ENCODE measurements around the gene SLC4A8.

Gene SLC4A8

DNA sequence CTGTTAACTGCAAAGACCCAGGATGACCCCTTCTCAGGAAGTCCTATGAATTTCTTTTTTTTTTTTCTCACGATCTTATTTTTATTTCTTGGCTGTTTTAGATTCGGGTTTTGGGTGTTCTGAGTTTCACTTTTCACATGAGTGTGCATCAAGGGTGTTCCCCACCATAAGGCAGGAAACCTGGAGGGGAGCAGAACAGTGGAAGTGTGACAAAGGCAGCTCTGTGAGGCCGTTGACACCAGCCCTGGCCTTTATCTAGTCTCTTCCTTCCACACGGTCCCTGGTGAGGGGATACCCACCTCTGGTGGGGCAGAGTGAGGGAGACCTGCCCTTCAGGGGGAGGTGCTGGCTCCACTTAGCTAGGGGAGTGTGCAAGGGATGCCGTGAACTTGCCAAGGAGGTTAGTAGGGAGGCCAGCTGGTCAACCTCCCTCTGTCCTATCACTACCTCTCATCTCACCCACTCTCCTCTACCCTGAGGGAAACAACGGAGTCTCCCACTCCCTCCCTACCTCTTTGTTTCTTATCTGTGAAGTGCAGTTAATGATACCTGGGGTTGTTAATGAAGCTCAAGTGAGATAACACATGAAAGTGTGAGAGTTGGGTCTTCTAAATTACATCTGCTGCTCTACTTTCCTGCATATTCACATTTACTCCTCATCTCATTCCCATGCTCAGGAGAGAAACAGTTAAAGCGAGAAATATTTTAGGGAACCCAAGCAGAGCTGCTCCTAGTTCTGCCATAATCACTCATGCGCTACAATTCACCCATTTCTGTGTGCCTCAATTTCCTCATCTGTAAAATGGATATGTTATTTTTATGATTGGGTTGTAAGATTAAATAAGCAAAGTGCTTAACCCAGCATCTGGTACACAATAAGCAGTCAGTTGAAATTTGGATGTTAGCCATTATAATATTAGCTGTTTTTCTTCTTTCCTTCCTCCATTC, 29.1 kb upstream of the SLC4A8 start:
- DNase-seq, result peak; percentile 55
- ATAC-seq, result peak; percentile 65

DNA sequence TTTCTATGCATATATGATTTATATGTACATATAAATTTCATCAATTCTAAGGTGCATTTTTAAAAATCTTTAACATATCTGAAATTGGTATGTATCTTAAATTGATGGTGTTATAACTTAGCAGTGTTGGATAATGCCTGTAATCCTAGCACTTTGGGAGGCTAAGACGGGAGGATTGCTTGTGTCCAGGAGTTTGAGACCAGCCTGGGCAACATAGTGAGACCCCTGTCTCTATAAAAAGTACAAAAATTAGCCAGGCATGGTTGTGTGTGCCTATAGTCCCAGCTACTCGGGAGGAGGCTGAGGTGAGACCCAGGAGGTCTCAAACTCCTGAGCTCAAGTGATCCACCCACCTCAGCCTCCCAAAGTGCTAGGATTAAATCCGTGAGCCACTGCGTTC, 27.0 kb upstream of the SLC4A8 start:
- ATAC-seq, result no peak
- no peak for DNase-seq

DNA sequence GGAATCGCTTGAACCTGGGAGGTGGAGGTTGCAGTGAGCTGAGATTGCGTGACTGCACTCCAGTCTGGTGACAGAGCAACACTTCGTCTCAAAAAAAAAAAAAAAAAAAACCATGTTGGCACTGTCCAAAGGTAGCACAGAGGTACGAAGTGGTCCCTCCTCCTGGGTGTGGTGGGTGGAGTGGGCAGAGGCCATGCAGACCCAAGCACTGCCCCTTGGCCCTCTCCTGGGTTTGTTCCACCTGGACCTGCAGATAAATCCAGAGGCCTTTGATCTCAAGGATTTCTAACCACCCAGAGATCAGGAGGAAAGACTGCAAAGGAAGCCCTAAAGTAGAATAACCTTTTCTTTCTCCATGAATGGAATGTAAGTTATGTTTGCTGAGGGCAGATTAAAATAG, 24.7 kb upstream of the SLC4A8 start:
- no peak for ATAC-seq
- DNase-seq, result no peak

DNA sequence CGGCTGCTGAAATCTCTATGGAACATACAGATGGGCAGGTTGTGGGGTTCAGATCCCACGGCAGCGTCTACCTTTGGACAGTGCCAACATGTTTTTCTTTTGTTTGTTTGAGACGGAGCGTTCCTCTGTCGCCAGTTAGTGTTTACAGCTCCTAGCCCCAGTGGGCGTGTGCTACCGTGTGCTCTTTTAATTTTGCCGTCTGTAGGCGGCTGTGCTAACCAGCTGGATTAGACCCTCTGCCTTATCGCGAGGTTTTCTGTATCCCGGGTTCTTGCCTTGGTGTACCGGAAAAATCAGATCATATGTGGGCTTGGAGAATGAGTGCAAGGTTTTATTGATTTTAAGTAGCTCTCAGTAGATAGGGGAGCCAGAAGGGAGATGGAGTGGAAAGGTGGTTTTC, 23.6 kb upstream of the SLC4A8 start:
- ATAC-seq, result no peak
- DNase-seq, result no peak

DNA sequence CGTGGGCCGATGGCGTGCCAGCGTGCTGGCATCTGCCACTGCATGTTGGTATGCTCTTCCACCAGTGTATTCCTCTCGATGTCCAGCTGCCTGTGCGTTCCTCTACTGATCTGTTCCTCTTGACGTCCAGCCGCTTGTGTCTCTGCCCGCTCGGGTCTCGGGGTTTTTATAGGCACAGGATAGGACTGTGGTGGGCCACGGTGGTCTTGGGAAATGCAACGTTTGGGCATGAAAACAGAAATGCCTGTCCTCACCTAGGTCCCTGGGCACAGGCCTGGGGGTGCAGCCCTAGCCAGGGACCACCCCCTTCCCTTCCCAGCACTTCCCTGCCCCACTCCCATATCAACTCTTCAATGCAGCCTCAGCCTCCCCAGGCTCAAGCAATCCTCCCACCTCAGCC, 23.1 kb upstream of the SLC4A8 start:
- ATAC-seq, result no peak

DNA sequence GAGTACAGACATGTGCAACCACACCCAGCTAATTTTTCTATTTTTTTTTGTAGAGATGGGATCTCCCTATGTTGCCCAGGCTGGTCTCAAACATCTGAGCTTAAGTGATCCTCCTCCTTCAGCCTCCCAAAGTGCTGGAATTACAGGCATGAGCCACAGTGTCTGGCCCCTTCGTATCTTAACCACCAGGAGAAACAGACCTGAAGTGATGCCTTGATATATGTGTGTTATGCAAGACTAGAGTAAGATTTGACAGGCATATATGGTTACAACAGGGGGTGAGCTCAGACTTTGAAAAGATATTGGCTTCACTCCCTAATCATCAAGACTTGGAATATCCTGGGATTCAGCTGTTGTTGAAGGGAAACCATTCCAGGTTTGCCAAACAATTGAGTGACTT, 22.7 kb upstream of the SLC4A8 start:
- ATAC-seq, result no peak
- DNase-seq, result no peak

More for the DNA sequence above, 23.1 kb upstream of the SLC4A8 start:
- DNase-seq, result no peak

DNA sequence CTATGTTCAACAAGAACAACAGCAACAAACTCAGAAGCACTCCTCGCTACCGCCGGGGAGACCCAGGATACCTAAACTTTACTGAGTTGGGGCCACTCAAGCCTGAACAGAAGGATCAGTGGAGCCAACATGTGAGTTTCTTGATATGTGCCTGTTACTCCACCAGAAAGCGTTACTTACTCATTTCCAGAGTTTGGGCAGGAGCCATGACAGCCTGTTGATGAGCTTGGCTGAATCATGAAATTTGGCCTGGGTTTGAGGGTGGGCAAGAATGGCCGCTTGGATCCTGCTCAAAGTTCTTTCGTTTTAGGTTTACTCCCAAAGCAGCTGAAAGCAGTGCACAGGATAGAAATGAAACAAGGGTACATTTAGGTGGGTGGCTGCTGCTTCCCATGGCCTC, 21.5 kb upstream of the SLC4A8 start:
- DNase-seq (no peak), ATAC-seq (no peak)

DNA sequence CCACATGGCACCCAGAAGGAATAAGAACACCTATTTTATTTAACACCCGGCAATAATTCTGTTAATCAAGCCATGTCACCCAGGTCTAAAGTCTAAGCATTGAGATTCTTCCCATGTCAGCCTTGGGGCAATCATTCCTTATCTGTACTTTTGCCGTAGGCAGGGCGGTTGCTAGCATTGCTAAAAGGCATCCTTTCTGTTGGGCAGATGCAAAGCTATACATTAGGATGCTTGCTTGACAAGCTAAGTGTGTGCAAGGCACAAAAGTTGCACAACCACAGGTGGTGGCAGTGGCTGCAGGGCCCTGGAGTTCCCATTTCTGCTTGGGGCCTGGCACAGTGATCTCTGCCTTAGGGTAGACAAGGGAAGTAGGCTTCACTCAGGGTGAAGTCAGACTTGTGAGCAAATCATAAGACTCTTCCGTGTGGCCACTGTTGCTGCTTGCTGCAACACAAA, 20.9 kb upstream of the SLC4A8 start:
- DNase-seq, result no peak
- ATAC-seq, result no peak

DNA sequence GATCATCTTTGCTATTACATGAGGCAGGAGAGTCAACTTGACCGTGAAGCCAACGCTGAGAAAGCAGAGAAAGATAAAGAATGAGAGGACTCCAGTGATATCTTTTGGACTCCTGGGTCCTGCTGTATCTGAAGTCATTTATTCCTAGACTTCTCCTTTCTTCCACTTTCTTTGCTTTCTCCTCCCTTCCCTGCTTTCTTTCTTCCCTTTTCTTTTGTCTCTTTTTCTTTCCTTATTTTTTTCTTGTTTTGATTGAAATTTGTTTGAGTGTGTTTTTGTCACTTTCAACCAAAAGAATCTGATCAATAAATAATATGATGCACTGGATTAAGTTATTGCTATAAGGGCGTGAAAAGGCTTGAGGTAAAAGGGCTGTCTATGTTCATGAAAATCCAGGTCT, 20.0 kb upstream of the SLC4A8 start:
- ATAC-seq (no peak), DNase-seq (no peak)

DNA sequence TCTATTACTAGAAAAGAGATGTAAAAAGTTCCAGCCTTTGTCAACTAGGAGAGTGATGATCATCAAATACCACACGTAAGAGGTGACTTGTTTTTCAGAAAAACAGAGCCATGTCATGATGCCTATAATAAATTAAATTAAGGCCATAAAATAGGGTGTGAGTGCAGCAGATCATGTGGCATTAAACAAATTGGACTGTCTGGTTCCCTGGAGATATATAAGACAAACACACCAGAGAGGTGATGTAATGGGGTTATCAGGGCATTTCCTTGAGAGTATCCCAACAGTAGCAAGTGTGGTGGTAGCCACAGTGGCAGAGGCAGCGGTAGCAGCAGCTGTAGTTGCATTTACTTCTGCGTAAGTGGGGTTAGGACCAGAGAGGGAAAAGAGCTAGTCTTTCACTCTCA, 18.8 kb upstream of the SLC4A8 start:
- DNase-seq, result no peak

DNA sequence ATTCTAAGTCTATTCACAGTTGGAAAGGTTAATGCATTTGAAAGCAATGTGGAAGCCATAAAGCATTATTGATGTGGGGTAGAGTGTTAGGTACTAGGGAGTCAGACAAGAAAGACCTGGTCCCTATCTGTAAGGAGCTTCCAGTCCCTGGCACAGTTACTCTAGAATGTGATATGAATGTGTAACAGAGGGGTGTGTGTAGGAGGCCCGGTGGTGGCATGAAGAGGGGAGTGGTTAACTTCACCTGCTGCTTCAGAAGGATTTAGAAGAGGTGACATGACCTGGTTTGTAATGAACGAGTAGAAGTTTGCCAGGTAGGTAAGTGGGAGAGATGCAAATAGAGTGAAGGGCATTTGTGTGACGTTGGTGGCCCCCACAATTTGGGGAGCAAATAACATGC, 18.3 kb upstream of the SLC4A8 start:
- ATAC-seq (no peak), DNase-seq (no peak)

More for the DNA sequence above, 18.8 kb upstream of the SLC4A8 start:
- ATAC-seq, result no peak

DNA sequence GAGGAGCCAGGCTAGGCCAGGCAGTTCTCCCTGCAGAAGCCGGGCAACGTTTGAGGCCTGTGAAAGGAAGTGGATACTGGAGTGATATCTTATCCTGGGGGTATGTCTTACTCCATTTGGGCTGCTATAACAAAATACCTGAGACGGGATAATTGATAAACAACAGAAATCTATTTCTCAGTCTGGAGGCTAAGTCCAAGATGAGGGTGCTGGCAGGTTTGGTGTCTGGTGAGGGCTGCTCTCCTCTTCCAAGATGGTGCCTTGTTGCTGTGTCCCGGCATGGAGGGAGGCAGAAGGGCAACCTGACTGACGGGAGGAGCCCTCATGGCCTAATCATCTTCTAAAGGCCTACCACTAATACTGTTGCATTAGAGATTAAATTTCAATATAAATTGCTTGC, 17.8 kb upstream of the SLC4A8 start:
- no peak for ATAC-seq

DNA sequence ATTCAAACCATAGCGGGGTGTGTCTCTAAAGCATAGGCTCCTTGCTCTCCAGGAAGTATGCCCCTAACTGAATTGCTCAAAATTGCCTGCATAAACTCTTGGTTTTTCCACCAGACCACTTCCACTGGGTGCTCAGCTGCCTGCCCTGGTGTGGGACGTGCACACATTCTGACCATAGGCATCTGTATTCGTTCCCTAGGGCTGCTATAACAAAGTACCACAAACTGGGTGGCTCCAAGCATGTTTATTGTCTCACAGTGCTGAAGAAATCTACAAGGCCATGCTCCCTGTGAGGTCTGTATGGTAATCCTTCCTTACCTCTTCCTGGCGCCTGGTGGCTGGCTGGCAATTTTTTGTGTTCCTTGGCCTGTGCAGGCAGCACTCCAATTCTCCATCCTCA, 17.0 kb upstream of the SLC4A8 start:
- DNase-seq, result no peak
- ATAC-seq, result no peak

More for the DNA sequence above, 17.8 kb upstream of the SLC4A8 start:
- no peak for DNase-seq

DNA sequence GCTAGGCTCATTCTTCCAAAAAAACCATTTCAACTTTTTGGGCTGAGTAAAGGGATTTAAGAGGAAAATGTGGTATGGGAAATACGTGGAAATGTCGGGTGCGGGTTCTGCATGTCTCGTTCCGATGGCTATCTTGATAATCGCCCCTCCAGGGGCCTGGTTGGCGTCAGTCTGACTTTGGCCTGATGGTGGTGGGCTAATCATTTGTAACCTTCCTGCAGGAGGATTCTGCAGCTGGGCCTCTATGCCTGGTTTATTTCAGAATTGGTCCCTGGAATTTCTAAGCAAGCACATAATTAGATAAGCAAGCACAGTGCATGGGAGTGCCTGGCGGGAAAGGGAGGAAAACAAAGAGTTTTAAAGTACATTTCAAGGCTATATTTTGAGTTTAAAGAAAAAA, 14.8 kb upstream of the SLC4A8 start:
- DNase-seq, result no peak
- ATAC-seq, result no peak

DNA sequence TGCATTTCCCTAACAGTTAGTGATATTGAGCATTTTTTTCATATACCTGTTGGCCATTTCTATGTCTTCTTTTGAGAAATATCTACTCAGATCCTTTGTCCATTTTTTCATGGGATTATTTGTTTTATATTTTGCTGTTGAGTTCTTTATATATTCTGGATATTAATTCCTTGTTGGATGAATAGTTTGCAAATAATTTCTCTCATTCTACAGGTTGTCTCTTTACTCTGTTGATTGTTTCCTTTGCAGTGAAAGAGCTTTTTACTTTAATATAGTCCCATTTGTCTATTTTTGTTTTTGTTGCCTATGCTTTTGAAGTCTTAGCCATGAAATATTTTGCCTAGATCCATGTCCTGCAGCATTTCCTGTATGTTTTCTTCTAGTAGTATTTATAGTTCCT, 11.5 kb upstream of the SLC4A8 start:
- DNase-seq, result no peak
- ATAC-seq, result no peak

DNA sequence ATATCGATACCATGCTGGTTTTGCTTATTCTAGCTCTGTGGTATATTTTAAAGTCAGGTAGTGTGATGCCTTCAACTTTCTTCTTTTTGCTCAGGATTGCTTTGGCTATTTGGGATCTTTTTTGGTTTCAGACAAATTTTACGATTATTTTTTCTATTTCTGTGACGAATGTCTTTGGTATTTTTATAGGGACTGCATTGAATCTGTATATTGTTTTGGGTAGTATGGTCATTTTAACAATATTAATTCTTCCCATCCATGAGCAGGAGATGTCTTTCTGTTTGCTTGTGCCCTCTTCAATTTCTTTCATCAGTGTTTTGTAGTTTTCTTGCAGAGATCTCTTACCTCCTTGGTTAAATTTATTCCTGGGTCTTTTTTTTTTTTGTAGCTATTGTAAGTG, 10.8 kb upstream of the SLC4A8 start:
- no peak for DNase-seq
- no peak for ATAC-seq

DNA sequence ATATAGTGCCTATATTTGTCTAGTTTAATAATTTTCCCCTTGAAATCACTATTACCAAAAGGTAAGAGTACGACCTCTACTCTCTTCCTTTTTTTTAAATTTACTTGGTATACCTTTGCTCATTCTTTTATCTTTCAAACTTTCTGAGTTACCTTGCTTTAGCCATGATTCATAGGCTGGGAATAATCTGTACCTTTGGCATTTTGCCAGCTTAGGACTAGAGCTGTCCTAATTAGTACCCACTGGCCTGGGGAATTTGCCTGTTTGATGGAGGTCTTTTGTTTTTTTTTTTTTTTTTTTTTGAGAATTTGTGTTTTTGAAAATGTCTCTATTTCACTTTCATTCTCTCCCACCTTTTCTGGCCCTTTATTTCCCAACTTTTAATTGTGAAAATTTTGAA, 8.7 kb upstream of the SLC4A8 start:
- ATAC-seq (no peak), DNase-seq (no peak)

DNA sequence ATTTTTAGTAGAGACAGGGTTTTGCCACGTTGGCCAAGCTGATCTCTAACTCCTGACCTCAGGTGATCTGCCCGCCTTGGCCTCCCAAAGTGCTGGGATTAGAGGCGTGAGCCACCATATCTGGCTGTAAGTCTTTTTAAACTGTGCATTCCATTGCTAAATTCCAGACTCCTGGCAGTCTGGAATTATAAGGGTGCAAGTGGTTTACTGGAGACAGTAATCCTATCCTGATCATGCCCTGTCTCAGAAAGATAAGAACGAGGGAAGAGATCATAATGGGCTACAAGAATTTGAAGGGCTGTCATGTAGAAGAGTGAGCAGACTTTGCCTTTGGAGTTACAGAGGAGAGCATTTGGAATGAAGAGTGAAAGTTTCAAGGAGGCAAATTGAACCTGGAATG, 6.8 kb upstream of the SLC4A8 start:
- no peak for DNase-seq

DNA sequence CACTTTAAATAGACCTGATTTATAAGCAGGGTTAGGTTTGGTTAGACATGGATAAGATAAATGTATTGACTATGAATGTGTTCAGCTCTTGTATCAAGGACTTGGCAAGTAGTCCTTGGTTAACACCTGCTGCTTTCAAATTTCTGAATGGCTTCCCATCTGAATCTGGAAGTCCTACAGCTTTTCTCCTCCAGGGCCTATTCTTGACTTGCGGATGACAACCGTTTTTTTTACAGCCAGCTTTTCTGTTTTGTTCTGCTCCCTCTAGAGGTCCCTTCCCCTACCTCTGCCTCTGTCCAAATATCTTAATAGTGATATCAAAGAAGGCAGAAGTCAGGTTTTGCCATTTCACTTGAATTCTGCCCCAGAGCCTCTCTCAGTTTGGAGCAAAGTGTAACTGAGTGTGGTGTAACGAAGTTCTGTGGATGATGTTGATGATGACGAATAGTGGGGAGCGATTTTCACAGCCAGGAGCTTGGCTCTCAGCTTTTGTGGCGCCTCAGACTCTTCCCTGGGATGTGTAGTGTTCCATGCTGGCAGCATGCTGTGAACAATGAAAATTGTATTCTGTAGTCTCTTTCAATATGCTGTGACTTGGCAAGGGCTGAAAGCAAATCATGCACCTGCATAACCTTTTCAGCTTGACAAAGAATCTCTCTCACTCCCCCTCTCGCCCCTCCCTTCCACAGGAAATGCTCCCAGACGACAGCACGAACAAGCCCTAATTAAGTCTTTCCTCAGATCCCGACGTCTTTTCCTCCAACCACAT, 5.0 kb upstream of the SLC4A8 start:
- no peak for DNase-seq
- no peak for ATAC-seq

More for the DNA sequence above, 6.8 kb upstream of the SLC4A8 start:
- ATAC-seq, result no peak

DNA sequence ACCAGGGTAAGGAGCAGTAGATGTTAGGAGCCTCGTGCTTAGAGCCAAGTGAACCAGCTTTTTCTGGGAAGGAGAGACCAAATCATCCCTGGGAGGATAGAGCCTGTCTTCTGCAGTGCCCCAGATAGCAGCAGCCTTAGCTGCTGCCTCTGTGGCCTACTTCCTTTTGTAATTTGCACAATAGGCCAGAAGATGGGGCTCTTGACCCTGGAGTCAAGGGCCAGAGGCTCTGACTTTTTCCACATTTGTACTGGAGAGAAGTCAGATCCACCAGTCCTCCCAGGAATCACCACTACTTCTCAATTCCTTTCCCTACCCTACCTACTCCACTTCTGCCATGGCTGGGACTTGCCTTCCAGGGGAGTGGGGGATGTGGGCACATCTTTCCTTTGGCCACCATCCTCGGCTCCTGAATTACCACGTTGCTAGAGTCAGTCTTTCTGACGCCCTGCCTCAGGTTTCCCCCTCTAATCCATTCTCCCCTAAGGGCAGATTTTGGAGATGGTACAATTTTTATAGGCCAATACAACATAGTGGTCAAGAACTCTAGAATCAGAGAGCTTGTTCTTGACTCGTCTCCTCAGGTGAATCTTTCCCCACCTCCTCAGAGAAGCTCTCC, 3.3 kb upstream of the SLC4A8 start:
- DNase-seq (peak; percentile 45), ATAC-seq (no peak)

DNA sequence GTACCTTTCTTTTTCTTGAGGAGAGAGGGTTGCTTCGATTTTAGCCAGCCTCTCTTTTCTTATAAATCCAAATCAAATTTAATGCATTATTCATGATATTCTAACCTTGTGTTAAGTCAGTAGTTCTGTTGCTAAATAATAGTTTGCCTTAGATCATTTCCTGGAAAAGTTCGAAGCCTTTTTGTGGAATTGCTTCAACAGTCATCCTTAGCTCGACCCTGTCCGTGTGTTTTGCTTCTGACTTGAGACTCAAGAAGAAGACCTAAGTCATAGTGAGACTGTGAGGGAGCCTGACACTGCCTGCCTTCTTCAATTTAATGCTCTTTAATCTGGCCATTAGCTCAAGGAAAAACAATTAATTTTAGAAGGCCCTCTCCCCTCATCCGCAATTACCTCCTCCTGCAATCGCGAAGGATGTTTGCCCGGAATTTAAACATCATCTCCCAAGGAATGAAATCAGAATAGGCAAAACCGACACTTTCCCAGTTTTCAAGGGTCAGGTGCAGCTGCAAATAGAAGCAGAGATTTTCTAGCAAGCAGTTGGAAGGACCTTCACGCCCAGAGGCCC, 453 bp upstream of the SLC4A8 start:
- ATAC-seq, result no peak
- DNase-seq, result no peak

DNA sequence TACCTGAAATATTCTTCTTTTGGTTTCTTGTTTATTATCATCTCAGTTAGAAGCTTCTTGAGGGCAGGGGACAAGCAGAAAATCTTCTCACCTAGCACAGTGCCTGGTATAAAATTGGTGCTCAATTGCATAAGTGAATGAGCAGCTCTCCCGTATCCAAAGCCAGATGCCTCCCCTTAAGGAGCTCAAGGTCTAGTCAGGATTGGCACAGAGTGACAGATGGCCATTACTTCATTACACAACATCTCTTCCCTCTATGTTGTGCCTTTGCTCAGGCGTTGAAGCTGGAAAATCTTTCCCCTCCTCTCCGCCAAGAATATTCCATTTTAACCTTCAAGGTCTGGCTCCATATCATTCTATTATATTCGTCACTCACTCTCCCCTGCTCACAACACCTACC, 3.6 kb downstream of the SLC4A8 start:
- DNase-seq (no peak), ATAC-seq (no peak)

DNA sequence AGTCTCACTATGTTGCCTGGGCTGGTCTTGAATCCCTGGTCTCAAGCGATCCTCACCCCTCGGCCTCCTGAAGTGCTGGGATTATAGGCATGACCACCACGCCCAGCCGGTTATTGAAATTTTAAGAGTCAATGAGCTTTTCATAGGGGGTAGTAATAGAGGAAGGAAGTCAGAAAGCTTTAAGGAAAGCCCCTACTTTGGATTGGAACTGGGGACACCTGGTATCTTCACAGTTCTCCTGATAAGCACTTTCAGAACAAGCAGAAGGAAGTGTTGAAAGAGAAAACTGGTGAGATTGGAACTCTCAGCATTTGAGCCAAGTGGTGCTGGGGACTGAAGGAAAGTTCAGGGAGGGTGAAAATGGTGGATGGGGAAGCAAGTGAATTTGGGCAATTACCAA, 5.1 kb downstream of the SLC4A8 start:
- no peak for ATAC-seq
- DNase-seq, result no peak
